HPDE6-E6E7 (cell line): ENCODE results near the gene CYB561D2.

ENCODE experiments used
- DNase-seq: peaks from one replicate; pipeline ENCODE4 v3.0.0; 2011; ENCODE audit warnings: missing footprints; ENCODE audit errors: extremely low spot score

CYB561D2 gene

DNA sequence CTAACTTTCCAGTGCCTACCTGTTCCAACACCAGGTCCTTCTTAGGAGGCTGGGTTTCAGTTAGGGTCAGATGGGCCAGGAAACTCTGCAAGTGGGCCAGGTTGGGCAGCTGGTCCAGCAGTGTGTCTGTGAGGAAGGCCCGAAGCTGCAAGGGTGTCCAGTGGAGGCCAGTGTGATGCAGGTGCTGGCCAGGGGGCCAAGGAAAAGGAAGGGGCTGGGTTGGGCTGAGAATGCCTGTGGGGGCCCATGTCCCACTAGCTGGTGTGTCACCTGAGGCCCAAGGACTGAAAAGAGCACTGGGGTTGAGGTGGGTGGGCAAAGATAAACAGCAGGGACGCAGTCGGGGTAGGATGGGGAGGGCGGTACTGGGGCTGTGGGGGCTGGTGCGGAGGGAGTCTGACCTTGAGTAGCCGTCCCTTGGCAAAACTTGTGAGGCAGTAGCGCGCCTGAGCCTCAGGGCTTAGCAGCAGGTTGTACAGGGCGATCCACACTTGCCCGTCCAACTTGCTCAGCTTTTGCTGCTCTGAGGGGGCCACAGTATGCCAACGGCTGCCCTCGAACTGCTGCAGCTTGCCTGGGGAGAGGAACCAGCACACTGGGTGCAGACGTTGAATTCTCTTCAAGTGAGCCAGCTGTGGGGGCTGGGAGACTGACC, 8.5 kb upstream of the CYB561D2 start:
- no peak for DNase-seq

DNA sequence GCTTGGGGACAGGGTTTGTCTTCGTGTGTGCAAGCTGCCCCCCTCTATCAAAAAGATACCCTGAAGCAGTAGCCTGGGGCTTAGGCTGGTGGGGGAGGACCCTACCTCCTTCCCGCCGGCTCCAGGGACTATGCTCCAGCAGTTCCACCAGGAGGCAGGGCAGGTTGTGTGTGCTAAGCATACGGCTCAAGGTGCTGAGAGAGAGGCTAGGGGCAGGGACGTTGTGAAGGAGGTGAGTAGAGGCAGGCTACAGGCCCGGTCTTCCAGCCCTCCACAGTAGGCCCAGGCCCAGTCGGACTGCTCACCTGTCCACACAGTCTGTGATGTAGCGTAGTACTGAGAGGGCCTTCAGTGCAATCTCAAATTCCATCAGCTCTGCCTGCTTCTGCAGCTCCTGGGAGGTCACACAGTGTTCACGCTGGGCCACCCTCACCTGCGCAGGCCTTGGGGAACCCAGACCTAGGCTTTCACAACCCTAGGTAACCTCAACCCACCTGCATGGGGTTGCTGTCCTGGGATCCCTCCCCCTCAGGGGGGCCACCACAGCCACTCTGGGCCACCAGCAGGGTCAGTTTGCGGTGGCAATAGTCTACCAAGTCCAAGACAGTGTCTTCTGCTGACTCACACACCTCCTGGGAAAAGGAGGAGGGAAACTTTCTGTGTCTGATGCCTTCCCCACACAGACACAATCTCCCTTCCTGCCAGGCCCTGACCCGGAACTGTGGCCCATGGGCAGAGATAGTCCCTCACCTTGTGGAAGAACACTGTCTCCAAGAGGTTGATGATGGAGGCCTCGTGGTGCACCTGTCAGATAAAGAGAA, 7.6 kb upstream of the CYB561D2 start:
- DNase-seq: no peak

DNA sequence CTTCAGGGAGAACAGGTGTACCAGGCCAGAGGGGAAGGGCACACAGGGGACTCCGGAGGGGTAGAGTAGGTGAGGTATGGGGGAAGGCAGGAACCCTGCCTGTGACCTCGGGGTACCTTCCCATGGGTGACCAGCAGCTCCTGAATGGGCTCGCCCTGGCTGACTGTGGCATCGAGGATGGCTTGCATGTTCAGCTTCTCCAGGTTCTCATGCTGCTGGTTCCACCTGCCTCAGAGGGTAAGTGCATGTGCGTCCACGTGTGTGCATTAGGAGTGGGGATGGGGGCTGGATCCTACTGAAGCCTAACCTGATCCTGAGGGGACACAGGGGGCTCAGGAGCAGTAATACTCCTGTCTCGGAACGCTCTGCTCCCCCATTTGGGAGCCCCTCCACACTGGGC, 5.7 kb upstream of the CYB561D2 start:
- DNase-seq: no peak

DNA sequence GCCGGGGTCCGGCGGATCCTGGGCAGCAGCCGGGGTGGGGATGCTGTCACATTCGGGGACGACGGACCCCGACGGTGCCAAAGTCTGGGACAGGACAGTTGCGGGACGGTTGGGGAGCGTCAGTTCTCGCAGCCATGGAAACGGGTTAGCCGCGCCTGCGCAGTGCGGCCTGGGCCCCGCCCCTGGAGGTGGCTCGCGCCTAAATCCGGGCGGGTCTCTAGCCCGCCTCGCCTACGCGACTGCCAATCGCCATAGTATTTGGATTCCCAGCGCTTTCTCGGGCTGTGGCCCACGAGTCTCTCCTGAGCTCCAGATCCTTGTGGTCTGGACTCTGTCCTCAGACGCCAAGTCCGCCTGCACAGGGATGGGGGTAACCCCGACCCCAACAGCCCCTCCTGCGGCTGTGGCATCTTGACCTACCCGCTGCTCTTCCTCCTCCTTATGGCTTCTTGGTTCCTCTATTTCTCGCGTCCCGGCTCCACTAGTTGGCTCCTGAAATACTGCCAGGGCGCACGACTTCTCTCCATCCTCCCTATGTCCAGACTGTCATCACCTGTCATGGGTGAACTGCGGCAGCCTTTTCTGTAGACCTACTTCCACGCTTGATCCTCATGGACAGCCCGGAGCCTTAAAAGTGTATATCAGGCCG, 5.0 kb upstream of the CYB561D2 start, which contains the start of gene ZMYND10:
ZMYND10 (minus strand) TSS at position 147 of the 649 bp plus-strand sequence. CDS start 153 bp downstream, outside the sequence.
- DNase-seq: peak; percentile 21

DNA sequence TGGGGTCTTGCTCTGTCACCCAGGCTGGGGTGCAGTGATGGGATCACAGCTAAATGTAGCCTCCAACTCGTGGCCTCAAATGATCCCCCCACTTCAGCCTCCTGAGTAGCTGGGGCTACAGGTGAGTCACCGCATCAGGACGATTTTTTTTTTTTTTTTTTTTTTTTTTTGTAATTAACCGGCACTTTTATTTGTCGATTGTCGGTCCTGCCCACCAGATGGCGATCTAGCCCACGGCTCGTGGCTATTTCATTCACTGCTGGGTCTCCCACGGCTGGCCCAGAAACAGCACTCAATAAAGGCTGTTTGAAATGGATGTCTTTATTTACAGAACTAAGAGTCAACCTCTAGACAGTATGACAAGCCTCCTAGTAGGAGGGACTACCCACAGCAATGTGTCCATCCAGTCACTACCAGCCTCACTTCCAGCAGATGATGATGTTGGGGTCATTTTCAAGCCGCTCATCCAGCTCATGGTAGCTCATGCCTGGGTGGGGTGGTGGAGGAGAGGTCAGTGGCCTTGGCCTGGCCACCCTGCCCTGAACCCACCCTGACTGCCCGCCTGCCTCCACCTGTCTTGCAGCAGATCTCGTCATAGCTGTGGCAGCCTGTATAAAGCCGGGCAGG, 3.4 kb upstream of the CYB561D2 start:
- no peak for DNase-seq

DNA sequence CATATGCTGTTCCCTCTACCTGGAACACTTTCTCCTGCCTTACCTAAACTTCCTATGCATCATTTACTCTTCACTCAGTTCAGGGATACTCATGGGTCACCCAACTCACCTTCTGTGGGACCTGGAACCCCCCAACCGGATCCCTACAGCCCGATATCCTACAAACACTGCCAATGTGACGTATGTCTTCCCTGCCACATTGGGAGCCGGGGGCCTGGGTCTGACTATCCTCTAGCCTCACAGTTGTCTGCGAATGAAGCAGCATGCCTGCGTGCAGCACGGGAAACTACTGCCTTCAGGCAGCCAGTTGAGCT, 492 bp upstream of the CYB561D2 start:
- no peak for DNase-seq

DNA sequence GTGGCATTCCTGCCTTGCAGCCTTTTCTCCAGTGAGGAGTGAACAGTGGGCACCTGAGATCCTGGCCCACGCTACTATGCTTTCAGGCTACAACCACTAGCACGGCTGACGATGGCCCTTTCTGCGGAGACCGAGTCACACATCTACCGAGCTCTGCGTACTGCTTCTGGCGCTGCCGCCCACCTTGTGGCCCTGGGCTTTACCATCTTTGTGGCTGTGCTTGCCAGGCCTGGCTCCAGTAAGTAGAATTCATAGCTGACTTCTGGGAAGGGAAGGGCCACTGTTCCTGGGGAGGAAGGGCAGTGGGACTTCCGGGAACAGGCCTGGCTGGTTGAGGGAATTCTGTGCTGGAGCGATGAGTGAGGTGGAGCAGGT, 648 bp downstream of the CYB561D2 start:
- DNase-seq: no peak

DNA sequence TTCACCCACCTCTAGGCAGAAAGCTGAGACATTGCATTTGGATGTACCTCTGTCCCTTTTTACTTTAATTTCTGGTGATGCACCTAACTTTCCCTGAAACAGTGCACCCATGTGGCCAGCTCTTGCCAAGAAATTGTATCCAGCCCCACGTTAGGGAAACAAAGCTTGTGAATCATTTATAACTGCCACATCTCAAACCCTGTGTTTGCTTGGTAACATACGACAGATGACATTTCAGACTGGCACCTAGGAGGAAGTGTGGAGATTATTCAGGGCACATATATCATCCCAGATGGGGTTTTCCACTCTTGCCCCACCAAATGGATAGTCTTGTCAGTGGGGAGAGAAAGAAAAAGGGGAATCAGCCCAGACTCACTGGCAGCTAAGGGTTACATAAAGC, 2.1 kb downstream of the CYB561D2 start:
- no peak for DNase-seq

DNA sequence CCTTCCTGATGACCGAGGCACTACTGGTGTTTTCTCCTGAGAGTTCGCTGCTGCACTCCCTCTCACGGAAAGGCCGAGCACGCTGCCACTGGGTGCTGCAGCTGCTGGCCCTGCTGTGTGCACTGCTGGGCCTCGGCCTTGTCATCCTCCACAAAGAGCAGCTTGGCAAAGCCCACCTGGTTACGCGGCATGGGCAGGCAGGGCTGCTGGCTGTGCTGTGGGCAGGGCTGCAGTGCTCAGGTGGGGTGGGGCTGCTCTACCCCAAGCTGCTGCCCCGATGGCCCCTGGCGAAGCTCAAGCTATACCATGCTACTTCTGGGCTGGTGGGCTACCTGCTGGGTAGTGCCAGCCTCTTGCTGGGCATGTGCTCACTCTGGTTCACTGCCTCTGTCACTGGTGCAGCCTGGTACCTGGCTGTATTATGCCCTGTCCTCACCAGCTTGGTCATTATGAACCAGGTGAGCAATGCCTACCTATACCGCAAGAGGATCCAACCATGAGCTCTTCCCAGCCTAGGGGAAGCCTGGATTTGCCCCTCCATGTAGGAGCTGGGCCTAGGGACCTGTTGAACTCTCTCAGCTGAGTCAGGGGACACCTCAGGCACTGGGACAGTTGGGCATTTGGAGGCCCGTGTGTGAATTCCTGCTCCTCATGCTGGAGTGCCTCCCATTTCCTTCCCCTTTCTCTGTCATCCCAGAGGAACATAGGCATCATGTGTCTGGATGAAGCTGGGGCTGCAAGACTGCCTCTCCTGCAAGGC, 2.8 kb downstream of the CYB561D2 start:
- no peak for DNase-seq

DNA sequence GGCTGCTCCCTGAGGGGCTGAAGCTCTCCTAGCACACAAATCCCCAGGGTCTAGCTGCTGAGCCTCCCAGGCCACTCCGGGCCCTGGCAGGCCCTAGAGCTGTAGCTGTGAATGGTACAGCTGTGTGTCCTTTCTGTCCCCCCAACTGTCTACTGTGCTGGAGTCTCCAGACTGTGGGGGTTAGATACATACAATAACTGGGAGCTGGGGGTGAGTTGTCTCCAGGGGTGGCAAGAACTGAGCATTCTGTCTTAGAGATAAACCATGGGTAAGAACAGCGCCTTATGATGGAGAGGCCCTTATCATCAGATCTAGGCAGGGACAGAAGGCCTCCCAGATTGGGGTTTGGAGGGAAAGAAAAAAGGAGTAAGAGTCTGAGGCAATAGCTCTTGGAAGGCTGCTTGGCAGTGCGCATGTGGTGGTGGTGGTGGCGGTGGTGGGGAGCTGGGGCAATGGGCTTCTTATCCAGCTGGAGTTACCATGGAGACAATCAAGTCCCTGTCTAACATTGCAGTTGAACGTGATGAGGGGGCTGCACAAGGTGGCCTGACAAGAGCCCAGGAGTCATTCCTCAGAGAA, 3.6 kb downstream of the CYB561D2 start:
- DNase-seq: no peak

DNA sequence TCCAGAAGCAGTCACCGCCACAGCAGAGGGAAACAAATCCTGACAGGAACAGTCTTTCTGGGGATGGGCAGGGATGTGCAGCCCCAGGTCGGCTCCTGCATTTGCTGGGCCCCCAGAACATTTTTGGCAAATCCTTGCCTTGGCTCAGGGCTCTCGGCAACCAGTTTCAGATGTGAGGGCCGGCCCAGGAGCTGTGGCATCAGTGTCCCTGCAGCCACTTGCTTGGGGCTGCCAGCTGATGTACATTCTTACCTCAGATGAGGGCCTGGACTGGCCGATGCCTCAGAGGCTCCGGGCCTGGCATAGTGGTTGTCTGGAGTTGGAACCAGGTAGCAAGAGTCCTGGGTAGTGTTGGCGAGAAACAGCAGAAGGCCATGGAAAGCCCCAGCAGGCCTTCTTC, 4.2 kb downstream of the CYB561D2 start:
- no peak for DNase-seq

DNA sequence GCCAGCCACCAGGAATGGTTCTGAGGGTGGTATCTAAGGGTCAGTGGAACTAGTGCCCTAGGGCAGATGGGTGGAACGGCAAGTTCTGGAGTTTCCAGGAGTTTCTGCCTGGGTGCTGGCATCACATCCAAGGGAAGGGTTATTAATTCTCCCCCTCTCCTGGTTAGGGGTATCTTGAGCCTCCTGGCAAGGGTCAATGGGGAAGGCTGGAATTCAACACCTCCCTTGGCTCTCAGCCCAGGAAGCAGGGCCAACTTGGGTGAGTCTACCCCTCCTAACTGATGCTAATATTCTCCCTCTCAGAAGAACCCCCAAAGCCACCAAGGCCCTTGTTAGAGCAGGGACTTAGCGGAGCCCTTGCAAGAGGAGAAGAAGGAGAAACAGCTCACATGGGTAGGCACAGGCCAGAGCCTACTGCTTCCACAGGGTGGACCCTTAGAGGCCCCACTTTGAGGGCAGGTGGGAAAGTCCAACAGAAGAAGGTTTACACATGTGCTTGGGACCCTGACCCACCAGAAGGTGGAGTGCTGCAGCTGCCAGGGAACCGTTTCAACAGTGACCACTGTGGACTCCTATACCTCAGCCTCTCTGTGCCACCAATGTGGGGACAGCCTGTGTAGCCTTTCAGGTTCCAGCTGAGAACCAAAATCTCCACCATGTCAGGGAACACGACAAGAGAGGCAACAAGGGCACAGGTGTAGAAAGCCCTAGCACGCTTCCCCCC, 5.3 kb downstream of the CYB561D2 start:
- DNase-seq: no peak

DNA sequence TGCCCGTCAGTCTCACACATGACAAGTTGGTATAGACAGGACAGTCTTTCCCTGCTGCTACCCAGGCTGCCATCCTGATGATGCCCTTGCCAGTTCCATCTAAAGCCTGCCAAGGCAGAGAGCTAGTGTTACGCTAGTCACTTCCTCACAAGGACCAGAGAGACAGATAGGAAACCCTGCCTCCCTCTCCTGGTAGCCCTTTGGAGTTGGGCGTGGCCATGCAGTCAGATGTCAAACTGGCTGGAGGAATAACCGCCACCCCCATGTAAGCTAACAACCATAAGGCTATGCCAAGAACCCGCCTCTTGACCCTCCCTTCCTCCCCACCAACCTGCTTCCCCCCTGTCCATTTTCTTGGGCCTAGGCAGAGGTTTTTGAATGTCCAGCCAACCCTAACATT, 5.9 kb downstream of the CYB561D2 start:
- no peak for DNase-seq

DNA sequence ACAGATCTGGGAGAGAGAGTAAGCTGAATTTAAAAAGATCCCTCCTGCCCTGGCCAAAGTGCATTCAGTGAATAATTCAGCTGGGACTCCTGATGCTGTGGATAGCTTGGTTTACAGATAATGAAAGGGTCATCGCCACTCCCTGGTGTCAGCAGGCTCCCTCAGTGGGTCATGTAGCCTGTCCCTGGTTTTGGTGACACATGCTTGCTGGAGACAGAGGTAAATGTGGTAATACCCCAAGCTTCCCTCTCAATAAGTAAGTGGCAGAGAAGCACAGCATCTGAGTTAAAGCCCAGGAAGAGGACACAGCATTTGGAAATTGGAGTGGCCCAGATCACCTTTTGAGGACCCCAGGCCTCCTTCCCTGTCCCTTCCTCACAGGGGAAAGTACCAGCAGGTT, 6.8 kb downstream of the CYB561D2 start:
- no peak for DNase-seq

DNA sequence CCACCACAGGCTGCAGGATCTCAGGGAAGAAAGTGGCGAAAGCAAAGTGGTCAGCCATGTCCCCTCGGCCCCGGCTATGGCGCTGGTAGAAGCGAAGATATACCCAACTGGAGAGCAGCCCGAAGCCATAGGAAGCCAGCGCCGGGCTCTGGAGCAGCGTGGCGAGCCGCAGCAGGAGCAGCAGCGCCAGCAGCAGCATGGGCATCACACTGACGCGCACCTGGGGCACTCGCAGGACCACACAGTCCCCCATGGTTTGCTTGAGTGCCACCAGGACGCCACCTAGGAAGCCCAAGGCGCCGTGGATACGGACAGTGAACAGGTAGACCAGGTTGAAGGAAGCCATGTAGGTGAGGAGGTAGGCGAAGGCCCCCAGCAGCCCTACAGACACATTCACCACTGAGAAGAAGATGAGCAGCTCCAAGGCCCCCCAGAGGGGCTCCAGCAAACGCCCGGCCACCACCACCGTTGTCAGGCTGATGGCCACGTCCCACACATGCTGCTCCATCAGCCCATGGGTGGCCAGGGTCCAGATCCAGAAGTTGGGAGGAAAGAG, 7.8 kb downstream of the CYB561D2 start:
- DNase-seq: no peak

DNA sequence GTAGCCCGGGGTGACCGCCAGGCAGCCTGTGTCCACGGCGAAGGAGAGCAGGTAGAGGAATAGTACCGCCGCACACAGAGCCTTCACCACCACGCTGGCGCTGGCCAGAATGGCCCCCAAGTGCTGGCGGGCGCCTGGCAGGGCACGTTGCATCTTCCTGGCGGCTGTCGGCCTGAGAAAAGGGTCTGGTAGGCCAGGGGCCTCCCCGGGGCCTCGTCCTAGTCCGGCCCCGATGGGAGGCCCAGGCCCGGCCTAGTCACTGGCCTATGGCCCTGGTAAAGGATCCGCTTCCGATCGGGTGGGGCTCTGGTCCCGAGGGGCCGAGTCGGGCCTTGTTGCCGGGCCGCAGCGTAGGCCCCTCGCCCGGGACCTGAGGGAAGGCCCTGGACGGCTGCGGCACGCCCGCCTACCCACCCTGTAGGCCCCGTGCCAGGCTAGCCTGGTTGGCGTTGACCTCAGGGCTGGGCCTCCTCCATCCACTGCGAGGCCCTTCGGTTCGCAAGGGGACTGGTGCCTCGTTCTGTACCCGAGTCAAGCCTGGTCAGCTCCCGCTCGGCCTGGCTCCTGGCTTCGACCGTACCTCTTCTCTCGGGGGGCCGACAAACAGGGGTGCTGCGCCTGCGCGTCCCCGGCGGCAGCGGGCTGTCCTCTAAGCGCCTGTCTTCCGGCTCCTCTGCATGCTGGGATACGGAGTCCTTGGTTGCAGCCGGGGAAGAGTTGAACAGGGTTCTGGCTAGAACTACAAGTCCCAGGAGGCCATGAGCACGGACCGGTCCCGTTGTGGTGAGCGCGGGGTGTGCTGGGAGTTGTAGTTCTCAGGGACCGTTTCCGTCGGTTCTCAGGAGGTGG, 8.5 kb downstream of the CYB561D2 start, which contains the start of gene TMEM115:
TMEM115 (minus strand) TSS at position 611 of the 849 bp plus-strand sequence; CDS start at position 153, 458 bp downstream.
- DNase-seq: peak; percentile 80

DNA sequence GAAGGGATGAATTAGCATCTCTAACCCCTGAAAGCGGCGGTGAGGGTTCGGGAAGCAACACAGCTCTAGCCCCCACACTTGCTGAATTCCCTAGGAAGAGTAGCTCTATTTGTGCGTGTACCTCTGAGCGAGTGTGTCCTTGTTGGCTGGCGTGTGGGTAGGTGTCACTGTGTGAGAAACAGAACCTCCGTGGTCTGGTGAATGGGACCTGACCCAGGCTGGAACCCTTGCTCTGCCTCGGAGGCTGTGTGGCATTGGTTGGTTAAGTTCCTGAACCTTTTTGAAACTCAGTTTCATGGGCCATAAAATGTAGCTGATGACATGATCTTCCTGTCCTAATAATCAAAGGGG, 9.1 kb downstream of the CYB561D2 start:
- no peak for DNase-seq

DNA sequence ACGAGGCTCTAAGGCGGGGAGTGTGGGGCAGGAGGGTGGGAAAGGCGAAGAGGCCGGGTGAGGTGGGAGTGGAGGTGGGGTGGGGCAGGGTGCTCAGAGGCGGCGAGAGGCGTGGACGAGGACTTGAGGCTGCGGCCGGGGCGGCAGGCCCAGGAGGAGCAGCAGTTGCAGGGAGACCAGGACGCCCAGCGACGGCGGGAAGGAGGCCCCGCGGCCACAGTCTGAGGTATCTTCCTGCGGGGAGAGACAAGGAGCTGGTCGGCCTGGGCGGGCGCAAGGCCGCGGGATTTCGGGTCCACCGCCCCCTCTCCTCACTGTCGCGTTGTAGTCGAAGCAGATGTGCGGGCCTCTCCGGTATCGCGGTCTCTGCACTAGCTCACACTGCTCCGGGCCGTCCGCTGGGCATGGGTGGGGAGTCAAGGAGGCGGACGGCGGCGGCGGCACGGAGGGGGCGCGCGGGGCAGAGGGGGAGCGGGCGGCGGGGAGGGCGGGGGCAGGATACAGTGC, 14.0 kb downstream of the CYB561D2 start:
- DNase-seq: no peak
